ENCODE measurements around the gene POLR3H.

POLR3H gene

GRCh38 chr22:41523464-41524221 is 20.6 kb downstream of the POLR3H start:
- no peak for DNase-seq
- intact Hi-C loops (cut with DNase I): no loop called here

GRCh38 chr22:41522813-41523212 is 21.5 kb downstream of the POLR3H start:
- no peak for DNase-seq
- intact Hi-C loops (cut with DNase I): no loop called here

- intact Hi-C loops (cut with DNase I): no loop called here
- DNase-seq: no peak
Observed at GRCh38 chr22:41521126-41521525, 23.1 kb downstream of the POLR3H start.

DNA sequence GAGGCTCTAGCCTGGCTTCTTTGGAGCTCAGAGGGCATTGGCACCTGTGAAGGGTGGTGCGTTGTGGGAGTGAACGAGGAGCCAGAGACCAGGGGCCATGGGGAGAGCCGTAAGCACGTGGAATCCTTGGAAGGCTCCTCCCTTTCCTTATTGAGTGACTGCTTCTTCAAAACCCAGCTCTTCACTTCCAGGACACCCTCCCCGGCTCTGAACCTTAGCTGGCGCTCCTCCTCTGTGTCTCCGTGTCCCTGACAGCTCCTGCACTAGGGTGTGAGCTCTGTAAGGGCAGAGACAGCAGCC is 26.3 kb downstream of the POLR3H start:
- intact Hi-C loops (cut with DNase I): loop anchor here (5.0 to 10.0 kb wide), 2 partner anchors 36 to 53 kb away; partner anchors contain the start of genes ACO2 and PHF5A
- DNase-seq: no peak

- intact Hi-C loops (cut with DNase I): loop anchor here (1.0 to 10.0 kb wide), 3 partner anchors 35 to 114 kb away; partner anchors contain the start of genes ACO2 and PHF5A
- DNase-seq: peak; percentile 64 to 97 (median 90)
Observed at GRCh38 chr22:41517172-41518047, 26.9 kb downstream of the POLR3H start.

- intact Hi-C loops (cut with DNase I): loop anchor here (5.0 to 10.0 kb wide), 2 partner anchors 34 to 52 kb away; partner anchors contain the start of genes ACO2 and PHF5A
- DNase-seq: no peak
Observed at GRCh38 chr22:41516462-41516861, 27.8 kb downstream of the POLR3H start.

DNA sequence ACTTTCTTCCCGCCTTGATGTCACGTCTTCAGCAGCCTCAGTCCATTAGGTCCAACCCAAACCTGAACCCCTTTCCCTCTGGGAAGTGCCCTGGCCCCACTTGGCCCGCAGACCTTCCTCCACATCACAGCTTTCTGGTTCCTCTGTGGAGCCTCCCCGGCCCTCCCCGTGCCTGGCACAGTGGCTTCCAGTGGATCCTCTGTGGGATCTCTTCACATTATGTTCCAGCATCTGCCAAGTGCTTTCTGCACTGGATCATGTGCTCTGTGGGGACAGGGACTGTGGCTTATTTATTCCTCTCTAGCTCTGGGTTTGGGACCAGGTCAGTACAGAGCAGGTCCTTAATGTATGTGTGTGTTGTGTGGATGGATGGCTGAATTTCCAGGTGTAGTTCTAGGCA is 30.9 kb downstream of the POLR3H start:
- intact Hi-C loops (cut with DNase I): loop anchor here (10.0 kb wide), 1 partner anchor 49 kb away; the partner anchor contains the start of genes ACO2 and PHF5A
- DNase-seq: peak in 8 of 10 donors; percentile 54 to 95 (median 70)

GRCh38 chr22:41512421-41513194 is 31.7 kb downstream of the POLR3H start:
- intact Hi-C loops (cut with DNase I): loop anchor here (10.0 kb wide), 1 partner anchor 48 kb away; the partner anchor contains the start of genes ACO2 and PHF5A
- DNase-seq: peak in 1 of 10 donors; percentile 49

DNA sequence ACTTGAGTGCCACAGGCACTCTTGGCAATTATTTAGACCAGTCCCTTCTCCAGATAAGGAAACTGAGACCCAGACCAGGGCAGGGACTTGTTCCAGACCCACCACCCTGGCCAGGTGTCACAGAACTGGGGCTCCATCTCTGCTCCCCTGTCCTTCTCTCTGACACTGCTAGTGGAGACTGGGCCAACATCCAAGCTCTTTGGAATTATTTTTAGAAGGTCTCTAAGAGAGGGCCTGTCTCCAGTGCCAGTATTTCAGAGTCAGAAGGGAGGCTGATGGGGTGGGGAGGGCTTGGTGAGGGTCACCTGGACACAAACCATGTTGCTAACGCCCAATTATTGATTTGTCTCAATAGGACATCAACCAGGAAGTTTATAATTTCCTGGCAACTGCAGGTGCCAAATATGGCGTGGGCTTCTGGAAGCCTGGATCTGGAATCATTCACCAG is 32.7 kb downstream of the POLR3H start:
- DNase-seq: peak in 1 of 10 donors; percentile 62
- intact Hi-C loops (cut with DNase I): loop anchor here (10.0 kb wide), 1 partner anchor 47 kb away; the partner anchor contains the start of genes ACO2 and PHF5A

DNA sequence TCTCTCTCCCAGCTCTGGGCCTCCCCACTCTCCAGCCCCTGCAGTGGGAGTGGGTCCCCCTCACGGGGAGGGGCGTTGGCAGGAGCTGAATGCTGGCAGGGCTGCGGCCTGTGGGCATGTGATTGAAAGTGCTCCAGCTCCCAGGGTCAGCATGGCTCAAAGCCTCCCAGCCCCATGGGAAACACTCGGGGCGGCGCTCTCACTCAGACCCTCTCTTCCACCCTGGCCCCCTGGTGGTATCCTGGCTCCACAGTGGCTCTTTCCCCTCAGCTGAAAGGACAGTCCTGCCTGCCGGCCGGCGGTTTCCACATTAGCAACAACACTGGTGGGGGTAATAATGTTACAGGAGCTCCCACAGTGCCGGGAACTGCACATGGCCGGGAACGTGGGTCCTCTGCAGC is 35.5 kb downstream of the POLR3H start:
- intact Hi-C loops (cut with DNase I): loop anchor here (2.0 kb wide), 1 partner anchor 106 kb away; no protein-coding TSS in a partner anchor
- peak; percentile 70 to 97 (median 82) for DNase-seq

DNA sequence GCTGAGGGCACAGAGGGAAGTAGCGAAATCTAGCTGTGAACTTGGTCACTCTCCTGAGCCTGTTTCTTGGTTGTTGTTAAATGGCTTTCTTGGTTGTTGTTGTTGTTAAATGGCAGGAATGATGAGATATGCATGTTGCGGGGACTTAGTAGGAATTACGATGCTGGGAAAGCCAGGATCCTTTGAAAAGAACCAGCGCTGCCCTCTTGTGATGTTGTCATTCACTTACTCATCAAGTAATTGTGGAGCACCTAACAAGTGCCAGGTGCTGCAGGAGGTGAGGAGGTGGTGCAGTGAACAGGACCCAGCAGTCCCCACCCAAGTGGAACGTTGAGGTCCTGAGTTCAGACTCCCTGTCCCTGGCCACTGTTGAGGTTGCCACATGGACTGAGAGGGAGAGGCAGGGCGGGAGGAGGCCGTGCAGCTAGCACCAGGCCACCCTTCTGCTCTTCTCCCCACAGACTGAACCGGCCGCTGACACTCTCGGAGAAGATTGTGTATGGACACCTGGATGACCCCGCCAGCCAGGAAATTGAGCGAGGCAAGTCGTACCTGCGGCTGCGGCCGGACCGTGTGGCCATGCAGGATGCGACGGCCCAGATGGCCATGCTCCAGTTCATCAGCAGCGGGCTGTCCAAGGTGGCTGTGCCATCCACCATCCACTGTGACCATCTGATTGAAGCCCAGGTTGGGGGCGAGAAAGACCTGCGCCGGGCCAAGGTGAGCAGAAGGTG is 36.8 kb downstream of the POLR3H start:
- intact Hi-C loops (cut with DNase I): loop anchor here (2.0 kb wide), 1 partner anchor 105 kb away; no protein-coding TSS in a partner anchor
- peak in 2 of 10 donors; percentile 71 to 73 for DNase-seq

DNA sequence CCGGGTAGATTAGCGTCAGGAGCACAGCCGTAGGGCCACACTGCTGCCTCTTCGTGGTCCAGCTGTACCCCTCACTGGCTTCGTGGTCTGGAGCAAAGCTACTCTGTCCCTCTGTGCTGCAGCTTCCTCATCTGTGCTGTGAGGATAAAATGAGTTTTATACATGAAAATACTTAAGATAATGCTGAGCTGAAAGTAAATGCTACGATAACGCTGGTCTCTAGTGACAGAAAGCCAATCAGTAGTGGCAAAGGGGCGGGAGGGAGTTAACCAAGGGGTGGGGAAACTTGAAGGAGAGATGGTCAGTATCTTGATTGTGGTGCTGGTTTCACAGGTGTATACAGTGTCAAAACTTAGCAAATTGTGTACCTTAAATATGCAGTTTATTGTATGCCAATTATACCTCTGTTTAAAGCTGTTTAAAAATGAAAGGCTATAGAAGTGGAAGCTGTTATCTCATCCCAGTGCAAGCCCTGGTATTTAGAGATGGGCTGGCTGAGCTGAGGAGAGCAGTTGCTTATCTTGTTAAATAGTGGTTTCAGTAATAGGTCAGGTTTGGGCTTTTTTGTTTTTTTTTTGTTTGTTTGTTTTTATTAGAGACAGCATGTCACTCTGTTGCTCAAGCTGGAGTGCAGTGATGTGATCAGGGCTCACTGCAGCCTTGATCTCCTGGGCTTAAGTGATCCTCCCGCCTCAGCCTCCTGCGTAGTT is 38.6 kb downstream of the POLR3H start:
- no peak for DNase-seq
- intact Hi-C loops (cut with DNase I): no loop called here

DNA sequence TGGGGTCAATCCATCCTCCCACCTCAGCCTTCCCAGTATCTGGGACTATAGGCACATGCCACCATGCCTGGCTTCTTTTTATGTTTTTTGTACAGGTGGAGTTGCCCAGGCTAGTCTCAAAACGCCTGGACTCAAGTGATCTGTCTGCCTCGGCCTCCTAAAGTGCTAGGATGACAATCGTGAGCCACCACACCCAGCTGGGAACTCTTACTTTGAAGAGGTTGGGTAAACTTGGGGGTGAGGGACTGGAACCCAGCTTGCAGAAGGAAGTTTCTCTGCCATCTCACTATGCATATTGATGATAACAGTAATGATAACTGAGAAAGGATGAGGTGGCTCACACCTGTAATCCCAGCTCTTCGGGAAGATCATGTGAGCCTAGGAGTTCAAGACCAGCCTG is 39.5 kb downstream of the POLR3H start:
- peak in 1 of 10 donors; percentile 33 for DNase-seq
- intact Hi-C loops (cut with DNase I): no loop called here

DNA sequence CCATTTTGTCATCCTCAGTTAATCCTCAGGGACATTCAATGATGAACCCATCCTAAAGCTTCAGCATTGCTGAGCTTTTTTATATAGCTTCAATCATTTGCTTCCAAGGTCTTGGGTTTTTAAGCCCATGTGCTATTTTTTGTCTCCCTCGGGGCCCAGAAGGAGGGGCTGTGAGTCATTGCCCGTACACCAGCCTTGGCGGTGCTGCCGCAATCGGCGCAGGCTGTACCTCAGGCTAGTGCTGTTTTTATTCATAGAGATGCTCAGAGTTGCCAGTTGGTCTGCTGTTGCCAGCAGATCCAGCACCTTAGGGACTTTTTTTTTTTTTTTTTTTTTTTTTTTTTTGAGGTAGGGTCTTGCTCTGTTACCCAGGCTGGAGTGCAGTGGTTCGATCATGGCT is 39.9 kb downstream of the POLR3H start:
- intact Hi-C loops (cut with DNase I): no loop called here
- peak in 8 of 10 donors; percentile 54 to 95 (median 79) for DNase-seq

GRCh38 chr22:41501209-41501608 is 43.1 kb downstream of the POLR3H start:
- peak in 1 of 10 donors; percentile 75 for DNase-seq

DNA sequence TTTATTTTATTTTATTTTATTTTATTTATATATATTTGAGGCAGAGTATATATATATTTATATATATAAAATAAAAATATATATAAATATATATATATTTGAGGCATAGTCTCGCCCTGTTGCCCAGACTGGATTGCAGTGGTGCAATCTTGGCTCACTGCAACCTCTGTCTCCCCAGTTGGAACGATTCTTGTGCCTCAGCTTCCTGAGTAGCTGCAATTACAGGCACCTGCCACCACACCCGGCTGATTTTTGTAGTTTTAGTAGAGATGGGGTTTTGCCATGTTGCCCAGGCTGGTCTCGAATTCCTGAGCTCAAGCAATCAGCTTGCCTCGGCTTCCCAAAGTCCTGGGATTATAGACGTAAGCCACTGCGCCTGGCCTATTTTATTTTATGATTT is 44.0 kb downstream of the POLR3H start:
- DNase-seq: peak in 2 of 10 donors; percentile 12 to 19
- intact Hi-C loops (cut with DNase I): no loop called here

More at GRCh38 chr22:41501209-41501608, 43.1 kb downstream of the POLR3H start:
- intact Hi-C loops (cut with DNase I): no loop called here

DNA sequence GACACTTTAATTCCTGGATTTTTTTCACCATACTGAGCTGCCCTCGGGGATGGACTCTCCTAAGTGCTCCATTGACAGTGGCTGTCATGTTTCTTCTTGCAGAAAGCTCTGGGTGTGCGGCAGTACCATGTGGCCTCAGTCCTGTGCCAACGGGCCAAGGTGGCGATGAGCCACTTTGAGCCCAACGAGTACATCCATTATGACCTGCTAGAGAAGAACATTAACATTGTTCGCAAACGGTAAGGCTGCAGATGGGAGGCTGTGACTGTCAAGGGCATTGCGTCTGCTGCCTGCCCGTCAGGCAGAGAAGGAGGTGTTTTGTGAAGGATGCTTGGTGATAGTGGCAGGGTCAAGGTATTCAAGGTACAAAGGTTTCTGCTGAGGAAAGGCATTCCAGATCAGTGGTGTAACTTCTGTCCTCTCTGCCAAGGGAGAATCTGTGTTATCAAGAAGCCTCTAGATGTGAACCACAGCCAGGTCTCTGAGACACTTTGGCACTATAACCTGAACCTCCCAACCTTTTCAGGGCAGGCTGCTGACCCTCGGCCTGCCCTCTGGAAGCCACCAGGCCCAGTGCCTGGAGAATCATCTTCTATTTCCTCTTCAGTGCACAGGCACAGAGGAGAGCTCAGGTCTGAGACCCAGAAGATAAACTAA is 44.5 kb downstream of the POLR3H start:
- intact Hi-C loops (cut with DNase I): no loop called here
- DNase-seq: peak in 2 of 10 donors; percentile 44

- intact Hi-C loops (cut with DNase I): no loop called here
- DNase-seq: peak in 2 of 10 donors; percentile 1 to 17
Observed at GRCh38 chr22:41498303-41498835, 45.9 kb downstream of the POLR3H start.
